GM12872 (cell line): Measurements from ENCODE around the gene ACACB.

Source experiments
- TF ChIP-seq, protein P1 (sequence below): IDR thresholded peaks from 3 replicates; pipeline ENCODE4 v1.5.1; 2011; ENCODE audit warnings: low read depth, mild to moderate bottlenecking, low read length, moderate library complexity; ENCODE audit not compliant: insufficient read depth

Gene ACACB

DNA sequence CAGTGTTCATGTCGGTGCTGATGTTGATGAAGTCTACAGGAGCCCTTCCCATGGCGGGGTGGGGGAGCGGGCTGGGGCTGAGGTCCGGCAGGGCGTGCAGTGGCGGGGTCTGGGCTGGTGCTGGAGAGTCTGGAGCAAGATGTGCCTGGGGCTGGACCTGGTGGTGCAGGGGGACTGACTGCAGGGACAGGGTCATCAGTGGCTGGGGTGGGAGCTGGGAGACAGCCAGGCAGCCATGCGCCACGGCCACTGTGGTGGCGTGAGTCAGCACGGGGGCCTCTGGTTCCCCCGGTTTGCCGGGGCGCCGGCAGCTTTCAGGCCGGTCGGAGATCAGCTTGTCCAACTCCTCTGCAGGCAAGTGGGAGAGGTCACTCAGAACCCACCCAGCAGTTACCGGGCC is 165.1 kb downstream of the ACACB start:
- TF ChIP-seq, protein P1, sequence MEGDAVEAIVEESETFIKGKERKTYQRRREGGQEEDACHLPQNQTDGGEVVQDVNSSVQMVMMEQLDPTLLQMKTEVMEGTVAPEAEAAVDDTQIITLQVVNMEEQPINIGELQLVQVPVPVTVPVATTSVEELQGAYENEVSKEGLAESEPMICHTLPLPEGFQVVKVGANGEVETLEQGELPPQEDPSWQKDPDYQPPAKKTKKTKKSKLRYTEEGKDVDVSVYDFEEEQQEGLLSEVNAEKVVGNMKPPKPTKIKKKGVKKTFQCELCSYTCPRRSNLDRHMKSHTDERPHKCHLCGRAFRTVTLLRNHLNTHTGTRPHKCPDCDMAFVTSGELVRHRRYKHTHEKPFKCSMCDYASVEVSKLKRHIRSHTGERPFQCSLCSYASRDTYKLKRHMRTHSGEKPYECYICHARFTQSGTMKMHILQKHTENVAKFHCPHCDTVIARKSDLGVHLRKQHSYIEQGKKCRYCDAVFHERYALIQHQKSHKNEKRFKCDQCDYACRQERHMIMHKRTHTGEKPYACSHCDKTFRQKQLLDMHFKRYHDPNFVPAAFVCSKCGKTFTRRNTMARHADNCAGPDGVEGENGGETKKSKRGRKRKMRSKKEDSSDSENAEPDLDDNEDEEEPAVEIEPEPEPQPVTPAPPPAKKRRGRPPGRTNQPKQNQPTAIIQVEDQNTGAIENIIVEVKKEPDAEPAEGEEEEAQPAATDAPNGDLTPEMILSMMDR = no peak

DNA sequence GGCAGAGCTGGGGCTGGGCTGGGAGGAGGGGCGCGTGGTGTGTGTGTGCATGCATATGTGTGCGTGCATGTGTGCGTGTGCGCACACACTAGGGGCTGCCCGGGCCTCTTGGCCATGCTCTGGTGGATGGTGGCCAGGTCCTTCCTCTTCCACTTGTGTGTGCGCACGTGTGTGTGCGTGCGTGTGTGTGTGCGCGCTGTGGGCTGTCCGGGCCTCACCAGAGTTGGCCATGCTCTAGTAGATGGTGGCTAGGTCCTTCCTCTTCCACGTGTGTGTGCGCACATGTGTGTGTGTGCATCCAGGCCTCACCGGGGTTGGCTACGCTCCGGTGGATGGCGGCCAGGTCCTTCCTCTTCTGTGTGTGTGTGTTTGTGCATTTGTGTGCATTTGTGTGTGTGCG is 168.0 kb downstream of the ACACB start:
- TF ChIP-seq, protein P1 = no peak

DNA sequence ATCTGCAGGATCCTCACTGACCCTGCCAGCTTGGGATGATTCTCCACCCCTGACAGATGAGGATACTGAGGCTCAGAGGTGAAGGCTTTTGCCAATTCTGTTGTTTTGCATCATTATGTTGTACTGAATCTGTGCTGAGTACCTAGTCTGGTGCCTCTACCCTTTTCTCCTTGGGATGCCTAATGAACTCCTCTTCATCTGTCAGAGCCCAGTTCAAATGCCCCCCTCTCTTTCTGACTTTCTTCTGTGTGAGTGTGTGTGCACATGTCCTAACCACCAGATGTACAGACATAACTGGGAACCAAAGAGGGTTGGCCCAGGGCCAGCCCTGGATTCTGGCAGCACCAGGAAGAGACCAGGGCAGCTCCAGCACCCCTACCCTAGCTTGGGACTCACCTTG is 169.9 kb downstream of the ACACB start:
- TF ChIP-seq, protein P1 = no peak

DNA sequence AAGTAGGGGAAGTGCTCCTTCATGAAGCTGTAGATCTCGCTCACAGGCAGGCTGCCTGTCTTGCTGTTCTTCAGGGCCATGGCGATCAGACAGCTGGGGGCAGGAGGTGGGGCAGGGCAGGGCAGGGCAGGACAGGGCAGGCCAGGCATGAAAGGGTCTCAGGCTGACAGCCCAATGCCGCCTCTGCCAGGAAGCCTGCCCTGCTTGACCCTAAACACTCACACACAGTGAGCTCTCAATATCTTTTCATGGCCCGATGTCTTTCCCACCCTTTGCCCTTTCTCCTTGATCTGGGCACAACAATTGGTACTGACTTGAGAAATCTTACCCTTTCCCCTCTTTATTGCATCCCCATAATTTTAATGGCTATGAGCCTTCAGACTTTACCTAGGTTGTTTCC is 170.3 kb downstream of the ACACB start:
- TF ChIP-seq, protein P1 = no peak

DNA sequence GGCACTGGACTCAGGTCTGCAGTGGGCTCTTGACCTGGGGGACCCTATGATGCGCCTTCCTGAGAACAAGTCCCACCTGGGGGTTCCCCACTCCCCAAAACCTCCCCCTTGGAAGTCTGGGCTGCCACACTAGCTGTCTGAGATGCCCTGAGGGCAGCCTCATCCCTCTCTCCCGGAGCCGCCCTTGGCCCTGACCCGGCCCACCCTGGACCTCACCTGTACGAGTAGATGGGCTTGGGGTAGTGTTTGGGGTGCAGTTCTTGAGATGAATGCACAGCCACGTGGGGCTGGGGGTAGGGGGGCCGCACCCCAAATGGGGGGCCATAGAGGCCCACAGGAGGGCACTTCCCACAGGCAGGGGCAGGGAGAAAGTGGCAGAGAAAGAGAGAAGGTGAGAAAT is 170.8 kb downstream of the ACACB start:
- TF ChIP-seq, protein P1 = no peak

DNA sequence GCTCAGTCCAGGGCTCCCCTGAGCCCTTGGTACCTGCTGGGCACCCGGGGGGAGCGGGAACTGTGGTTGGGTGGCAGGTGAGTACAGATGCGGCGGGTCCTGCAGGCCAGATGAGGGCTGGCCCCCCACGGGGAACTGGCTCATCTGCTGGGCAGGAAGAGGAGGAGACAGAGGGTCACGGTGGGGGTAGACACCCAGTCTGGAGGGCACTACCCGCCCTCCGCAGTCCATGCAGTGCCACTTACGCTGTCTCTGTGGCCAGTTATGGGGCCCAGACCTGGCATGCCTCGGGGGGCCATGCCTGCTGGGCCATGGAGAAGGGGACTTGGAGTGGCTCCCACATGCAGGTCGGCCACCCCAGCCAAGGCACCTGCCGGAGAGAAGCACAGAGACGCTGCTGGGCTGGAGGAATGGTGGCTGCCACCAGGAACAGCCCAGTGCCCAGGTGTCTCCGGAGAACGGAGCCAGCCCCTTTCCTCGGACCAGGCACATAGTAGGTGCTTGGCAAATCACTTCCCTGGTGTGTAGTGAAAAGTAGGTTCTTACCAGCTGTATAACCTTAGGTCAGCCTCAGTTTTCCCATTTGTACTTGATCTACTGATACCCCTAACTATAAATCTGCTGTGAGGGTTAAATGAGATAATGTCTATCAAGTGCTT is 171.6 kb downstream of the ACACB start:
- TF ChIP-seq, protein P1 = no peak

DNA sequence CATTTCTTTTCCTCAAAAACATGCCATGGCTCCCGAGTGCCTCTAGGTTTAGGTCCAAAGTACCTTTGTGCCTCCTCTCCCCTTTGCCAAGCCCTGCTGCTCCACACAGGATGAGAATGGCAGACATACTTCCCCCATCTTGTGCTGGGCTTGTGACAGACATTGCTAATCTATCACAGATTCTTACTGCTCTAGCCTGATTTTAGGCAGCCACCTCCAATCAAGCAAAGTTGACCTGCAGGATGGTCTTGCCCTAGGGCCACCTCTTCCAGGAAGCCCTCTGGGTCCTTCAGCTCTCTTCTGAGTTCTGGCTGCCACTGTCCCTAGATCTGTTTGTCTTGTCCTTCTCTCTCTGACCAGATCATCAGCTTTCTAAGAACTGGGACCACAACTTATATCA is 172.2 kb downstream of the ACACB start:
- TF ChIP-seq, protein P1 = no peak
